Measurements from ENCODE around the gene METTL25. TPM values are rescaled to one million over a fixed set of nuclear protein-coding genes. Genes with fewer than 3 reads are reported as not detected.

METTL25 gene, protein sequence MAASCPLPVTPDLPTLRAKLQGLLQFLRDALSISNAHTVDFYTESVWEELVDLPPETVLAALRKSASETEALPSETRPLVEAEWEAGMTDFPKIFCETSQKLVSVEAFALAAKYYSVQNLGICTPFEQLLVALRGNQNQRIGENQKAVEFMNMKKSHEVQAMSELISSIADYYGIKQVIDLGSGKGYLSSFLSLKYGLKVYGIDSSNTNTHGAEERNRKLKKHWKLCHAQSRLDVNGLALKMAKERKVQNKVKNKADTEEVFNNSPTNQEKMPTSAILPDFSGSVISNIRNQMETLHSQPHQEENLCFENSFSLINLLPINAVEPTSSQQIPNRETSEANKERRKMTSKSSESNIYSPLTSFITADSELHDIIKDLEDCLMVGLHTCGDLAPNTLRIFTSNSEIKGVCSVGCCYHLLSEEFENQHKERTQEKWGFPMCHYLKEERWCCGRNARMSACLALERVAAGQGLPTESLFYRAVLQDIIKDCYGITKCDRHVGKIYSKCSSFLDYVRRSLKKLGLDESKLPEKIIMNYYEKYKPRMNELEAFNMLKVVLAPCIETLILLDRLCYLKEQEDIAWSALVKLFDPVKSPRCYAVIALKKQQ
- 26.3 TPM for total RNA-seq

DNA sequence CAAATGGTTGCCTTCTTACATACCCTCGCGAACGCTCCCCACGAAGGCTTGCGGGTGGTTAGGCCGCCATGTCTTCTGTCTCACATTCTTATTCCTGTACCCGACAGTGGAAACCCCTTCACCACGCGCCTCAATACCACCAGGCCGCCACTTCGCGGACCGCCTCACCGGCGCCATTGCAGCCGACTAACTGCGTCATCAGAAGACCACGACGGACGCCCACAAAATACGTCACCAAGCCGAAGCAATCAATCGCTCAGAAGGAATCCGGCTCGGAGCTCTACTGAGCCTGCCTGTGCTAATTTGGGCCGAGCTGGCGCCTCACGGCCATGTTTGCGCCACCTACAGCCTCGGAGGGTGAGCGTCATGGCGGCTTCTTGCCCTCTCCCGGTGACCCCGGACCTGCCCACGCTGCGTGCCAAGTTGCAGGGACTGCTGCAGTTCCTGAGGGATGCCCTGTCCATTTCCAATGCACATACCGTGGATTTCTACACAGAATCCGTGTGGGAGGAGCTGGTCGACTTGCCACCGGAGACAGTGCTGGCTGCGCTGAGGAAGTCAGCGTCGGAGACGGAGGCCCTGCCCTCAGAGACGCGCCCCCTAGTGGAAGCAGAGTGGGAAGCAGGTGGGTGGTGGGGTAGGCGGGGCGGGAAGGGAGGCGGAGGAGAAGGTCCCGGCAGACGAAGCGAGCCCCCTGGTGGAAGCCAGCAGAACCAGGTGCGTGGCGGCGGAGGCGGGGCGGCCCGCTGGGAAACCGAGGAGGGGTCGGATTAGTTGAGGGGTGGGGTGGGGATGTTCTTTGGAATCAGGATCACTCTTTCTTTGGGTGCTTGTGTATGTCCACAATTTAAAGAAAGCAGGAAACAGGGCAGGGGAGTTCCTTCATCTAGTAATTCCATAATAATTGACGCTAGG, at the start of gene METTL25, which contains the start of gene CCDC59:
TSS of gene METTL25 (plus strand) at position 330 of the 915 bp plus-strand sequence. CDS start at position 367, 37 bp downstream.
TSS of gene CCDC59 (minus strand) at position 188 of the 915 bp plus-strand sequence. CDS start at position 177, 11 bp downstream.

Other genes with a start within 250 kb of the METTL25 start
- gene CCDC59, start 142 bp upstream of the METTL25 start, total RNA-seq, result 24.8 TPM

Measured in metanephros (tissue), 1 donor.